ENCODE measurements around the gene MYO1A. TPM values are rescaled to one million over a fixed set of nuclear protein-coding genes. Genes with fewer than 3 reads are reported as not detected.
A peak's percentile ranks its signal among the peaks of the same experiment; 100 is the strongest.

The MYO1A gene
- total RNA-seq, 1 experiment from 2014 or later, result 1.1 TPM

- BruUV-seq (replicated peaks), result no TSS peak
- Histone ChIP-seq H3K27me3 (replicated peaks; ENCODE audit: insufficient read depth, low read depth, low read length, poor library complexity) (no peaks in the 10 kb centered on the region), H3K4me3 (ENCODE audit: low read depth, low read length, poor library complexity, severe bottlenecking) (no peak overlapping the region), H3K27ac (ENCODE audit: low read depth, low read length, poor library complexity, severe bottlenecking) (no peak overlapping the region), H3K4me1 (ENCODE audit: insufficient read depth, low read length, poor library complexity, severe bottlenecking) (peaks cover 5% of the 10 kb centered on the region), H3K9me3 (ENCODE audit: low read depth, low read length, poor library complexity, severe bottlenecking) (no peaks in the 10 kb centered on the region), H3K36me3 (ENCODE audit: insufficient read depth, low read length, poor library complexity, severe bottlenecking) (no peaks in the 10 kb centered on the region)
- DNase-seq (ENCODE audit: low spot score), result no peak
- ChIA-PET POLR2A (ENCODE audit: low non-redundant PET) (no interaction called here), CTCF (no interaction called here)
- intact Hi-C loops (cut with micrococcal nuclease; ENCODE audit: unreplicated experiment), result no loop called here
- TF ChIP-seq EZH2 (IDR thresholded peaks at IDR 0.05; ENCODE audit: borderline replicate concordance, low read depth, low read length, poor library complexity, severe bottlenecking) (no peak), CTCF (conservative IDR thresholded peaks at IDR 0.05; ENCODE audit: low read depth, low read length) (no peak)
Observed at GRCh38 chr12:57033431-57033830, 16.5 kb downstream of the MYO1A start.

GRCh38 chr12:57031789-57032188 is 18.1 kb downstream of the MYO1A start:
- H3K9me3 ChIP-seq (ENCODE audit: low read depth, low read length, poor library complexity, severe bottlenecking), result no peaks in the 10 kb centered on the region
- ChIA-PET CTCF (no interaction called here), POLR2A (ENCODE audit: low non-redundant PET) (interaction anchor here (0.6 kb wide), 1 partner anchor 666 kb away, joined by 3 read pairs; no protein-coding TSS in a partner anchor)
- peaks cover 5% of the 10 kb centered on the region for H3K4me1 ChIP-seq (ENCODE audit: insufficient read depth, low read length, poor library complexity, severe bottlenecking)
- TF ChIP-seq CTCF (conservative IDR thresholded peaks at IDR 0.05; ENCODE audit: low read depth, low read length), result no peak
- TF ChIP-seq EZH2 (IDR thresholded peaks at IDR 0.05; ENCODE audit: borderline replicate concordance, low read depth, low read length, poor library complexity, severe bottlenecking), result no peak
- H3K36me3 ChIP-seq (ENCODE audit: insufficient read depth, low read length, poor library complexity, severe bottlenecking), result no peaks in the 10 kb centered on the region
- H3K4me3 ChIP-seq (ENCODE audit: low read depth, low read length, poor library complexity, severe bottlenecking), result no peak overlapping the region
- BruUV-seq (replicated peaks), result no TSS peak
- intact Hi-C loops (cut with micrococcal nuclease; ENCODE audit: unreplicated experiment), result no loop called here
- peak overlapping the region; percentile 14 for H3K27ac ChIP-seq (ENCODE audit: low read depth, low read length, poor library complexity, severe bottlenecking)
- DNase-seq (ENCODE audit: low spot score), result no peak
- H3K27me3 ChIP-seq (replicated peaks; ENCODE audit: insufficient read depth, low read depth, low read length, poor library complexity), result no peaks in the 10 kb centered on the region

- BruUV-seq (replicated peaks), result no TSS peak
- ChIA-PET CTCF (interaction anchor here (0.5 kb wide), 1 partner anchor 34 kb away, joined by 8 read pairs; no protein-coding TSS in a partner anchor), POLR2A (ENCODE audit: low non-redundant PET) (interaction anchor here (0.6 kb wide), 1 partner anchor 665 kb away, joined by 3 read pairs; no protein-coding TSS in a partner anchor)
- Histone ChIP-seq H3K4me3 (ENCODE audit: low read depth, low read length, poor library complexity, severe bottlenecking) (no peak overlapping the region), H3K27me3 (replicated peaks; ENCODE audit: insufficient read depth, low read depth, low read length, poor library complexity) (no peaks in the 10 kb centered on the region), H3K36me3 (ENCODE audit: insufficient read depth, low read length, poor library complexity, severe bottlenecking) (no peaks in the 10 kb centered on the region), H3K27ac (ENCODE audit: low read depth, low read length, poor library complexity, severe bottlenecking) (peak overlapping the region; percentile 14), H3K4me1 (ENCODE audit: insufficient read depth, low read length, poor library complexity, severe bottlenecking) (peaks cover 5% of the 10 kb centered on the region), H3K9me3 (ENCODE audit: low read depth, low read length, poor library complexity, severe bottlenecking) (no peaks in the 10 kb centered on the region)
- intact Hi-C loops (cut with micrococcal nuclease; ENCODE audit: unreplicated experiment), result no loop called here
- TF ChIP-seq CTCF (conservative IDR thresholded peaks at IDR 0.05; ENCODE audit: low read depth, low read length), result no peak
- no peak for TF ChIP-seq EZH2 (IDR thresholded peaks at IDR 0.05; ENCODE audit: borderline replicate concordance, low read depth, low read length, poor library complexity, severe bottlenecking)
- DNase-seq (ENCODE audit: low spot score), result peak; percentile 49
Observed at GRCh38 chr12:57031138-57031725, 18.7 kb downstream of the MYO1A start.
